Fibroblast of the aortic adventitia (primary cell): ENCODE measurements around the gene CD276. TPM values are rescaled to one million over a fixed set of nuclear protein-coding genes. Genes with fewer than 3 reads are reported as not detected.
"Not testable (repeated sequence)": the region's sequence is repeated elsewhere in the genome, so short reads cannot be mapped to it uniquely, and the experiment has no call there.

ENCODE experiments used
- DNase-seq: peaks from one replicate; pipeline ENCODE4 v3.0.0-alpha.2; 2010; ENCODE audit warnings: low read depth
- H3K4me3 ChIP-seq: 2 replicates; pipeline ENCODE4 v1.5.1; 2011; ENCODE audit warnings: low read depth, mild to moderate bottlenecking, control low read depth, low read length, moderate library complexity
- CTCF ChIP-seq: IDR thresholded peaks from 2 replicates; pipeline ENCODE4 v1.5.1; 2011; ENCODE audit warnings: mild to moderate bottlenecking, low read length, control low read depth, inconsistent platforms; ENCODE audit not compliant: insufficient read depth
- total RNA-seq: library from RNA; depleted of rRNA; stranded (reverse); fragments of >200 nt; gene quantifications from 2 replicates; pipeline ENCODE4 v1.2.3, GENCODE V29; 2012; ENCODE audit warnings: low replicate concordance

CD276 gene
- 87.3 and 121 TPM in 2 replicates for total RNA-seq

DNA sequence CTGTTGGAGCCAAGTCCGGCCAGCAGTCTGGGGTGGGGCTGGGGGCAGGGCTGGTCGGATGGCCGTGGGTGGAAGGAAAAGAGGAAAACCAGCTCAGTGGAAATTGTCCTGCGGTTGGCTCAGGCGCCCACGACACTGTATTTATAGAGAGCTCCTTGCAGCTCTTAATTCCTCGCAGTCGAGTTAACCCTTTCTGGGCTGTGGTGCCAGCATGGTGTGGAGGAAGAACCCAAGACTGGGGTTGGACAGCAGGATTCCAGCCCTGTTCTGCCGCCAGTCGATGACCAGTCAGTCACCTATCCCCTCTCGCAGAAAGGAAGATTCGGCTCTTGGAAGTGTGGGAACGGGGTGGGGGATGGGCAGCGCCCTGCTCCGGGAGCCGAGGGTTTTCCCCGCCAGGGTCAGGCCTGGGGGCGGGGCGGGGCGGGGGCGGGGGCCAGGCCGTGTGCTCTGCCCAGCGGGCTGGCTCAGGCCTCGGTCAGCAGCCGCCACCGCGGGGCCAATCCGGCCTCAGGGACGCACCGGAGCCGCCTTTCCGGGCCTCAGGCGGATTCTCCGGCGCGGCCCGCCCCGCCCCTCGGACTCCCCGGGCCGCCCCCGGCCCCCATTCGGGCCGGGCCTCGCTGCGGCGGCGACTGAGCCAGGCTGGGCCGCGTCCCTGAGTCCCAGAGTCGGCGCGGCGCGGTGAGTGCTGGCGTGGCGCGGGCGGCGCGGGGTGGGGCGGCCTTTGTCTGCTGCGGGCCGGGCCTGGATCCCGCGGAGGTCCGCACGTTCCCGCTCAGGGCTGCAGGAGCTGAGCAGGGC, at the start of gene CD276:
Gene CD276 (plus strand): TSS at position 607 of the 804 bp plus-strand sequence. CDS start 15,257 bp downstream, outside the sequence.
- peak within 1 kb of the TSS; percentile 87 for H3K4me3 ChIP-seq
- peak; percentile 58 for DNase-seq
- no peak for TF ChIP-seq CTCF

DNA sequence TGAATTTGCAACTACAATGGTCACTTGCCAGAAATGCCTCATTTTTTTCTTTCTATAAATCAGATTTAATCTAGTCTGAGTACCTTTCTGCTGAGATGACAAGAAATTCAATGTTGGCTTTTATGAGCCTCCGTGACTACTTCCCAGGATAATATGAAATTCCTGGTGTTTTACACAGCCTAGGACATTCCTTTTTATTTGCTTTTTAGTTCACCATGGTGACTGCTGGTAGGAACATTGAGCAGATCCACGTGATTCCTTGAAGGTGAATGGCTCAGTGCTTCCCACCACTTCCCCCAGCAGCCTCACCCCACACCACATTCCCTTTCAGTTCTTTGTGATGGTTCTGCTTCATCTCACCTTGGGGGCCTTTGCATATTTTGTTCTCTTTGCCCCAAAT, 46.7 kb upstream of the CD276 start:
- peak; percentile 22 for DNase-seq
- H3K4me3 ChIP-seq: no peak overlapping the region
- TF ChIP-seq CTCF: no peak

DNA sequence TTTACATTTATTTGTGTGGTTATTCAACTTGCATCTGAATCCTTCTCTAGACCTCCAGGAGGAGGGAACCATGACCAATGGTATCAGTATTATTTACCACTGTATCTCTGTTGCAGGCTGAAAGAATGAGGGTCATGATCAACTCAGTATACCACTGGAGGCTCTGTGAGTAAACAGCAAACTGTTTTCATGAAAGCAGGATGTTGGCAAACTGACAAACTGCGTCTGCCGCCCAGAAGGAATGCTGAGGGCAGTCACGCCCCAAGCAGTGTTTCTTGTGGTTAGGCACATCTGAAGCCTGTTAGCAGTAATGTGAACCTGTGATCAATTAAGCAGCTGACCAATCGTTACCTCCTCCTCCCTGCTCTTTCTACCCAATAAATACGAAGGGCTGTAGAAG, 44.7 kb upstream of the CD276 start:
- not testable (repeated sequence) for DNase-seq, H3K4me3 ChIP-seq

- H3K4me3 ChIP-seq: no peak overlapping the region
- TF ChIP-seq CTCF: no peak
- DNase-seq: no peak
Measured at GRCh38 chr15:73647259-73648013, 36.7 kb upstream of the CD276 start.

- no peak for DNase-seq
- TF ChIP-seq CTCF: no peak
- H3K4me3 ChIP-seq: no peak overlapping the region
Measured at GRCh38 chr15:73648014-73648295, 36.2 kb upstream of the CD276 start.

DNA sequence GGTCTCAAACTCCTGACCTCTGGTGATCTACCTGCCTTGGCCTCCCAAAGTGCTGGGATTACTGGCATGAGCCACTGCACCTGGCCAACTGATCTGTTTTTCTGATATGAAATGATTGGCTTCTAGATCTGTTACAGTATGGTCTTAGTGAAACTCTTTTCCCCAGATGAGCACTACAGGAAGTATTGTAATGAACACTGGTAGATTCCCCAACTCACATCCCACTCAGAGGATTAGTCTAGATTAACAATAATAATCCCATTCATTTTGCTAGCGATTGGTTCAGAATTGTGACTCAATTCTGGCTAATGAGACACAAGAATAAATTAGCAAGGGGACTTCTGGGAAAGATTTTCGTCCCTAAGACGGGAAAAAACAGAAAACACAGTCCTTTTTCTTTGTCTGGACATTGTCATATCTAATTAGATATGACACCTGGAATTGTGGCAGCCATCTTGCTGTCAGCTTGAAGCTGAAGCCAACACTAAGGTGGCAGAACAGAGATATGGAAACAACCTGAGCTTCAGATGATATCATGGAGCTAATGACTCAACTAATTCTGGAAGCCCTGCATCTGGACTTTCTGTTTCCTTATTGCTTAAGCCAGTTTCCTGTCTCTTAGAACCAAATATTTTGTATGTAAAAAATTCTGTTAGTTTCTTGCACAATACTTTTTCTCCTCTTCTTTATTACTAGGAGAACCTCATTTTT, 33.6 kb upstream of the CD276 start:
- no peak for TF ChIP-seq CTCF
- H3K4me3 ChIP-seq: no peak overlapping the region
- DNase-seq: peak; percentile 70

DNA sequence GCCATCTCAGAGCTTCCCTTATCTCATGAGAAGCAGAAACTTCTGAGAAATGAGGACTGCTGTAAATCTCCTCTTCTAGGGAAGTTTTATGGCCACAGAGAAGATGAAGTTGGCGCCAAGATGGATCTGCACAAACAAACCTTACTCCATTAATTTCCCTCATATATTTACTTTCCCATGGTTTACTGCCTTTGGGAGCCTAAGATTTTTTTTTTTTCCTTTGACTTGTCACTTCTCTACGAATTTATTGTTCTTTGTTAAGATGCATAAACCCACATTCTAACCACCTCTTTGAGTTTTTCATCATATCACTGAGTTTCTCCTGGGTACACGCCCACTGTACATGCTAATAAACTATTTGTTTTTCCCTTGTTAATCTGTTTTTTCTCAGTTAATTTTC, 29.5 kb upstream of the CD276 start:
- no peak for DNase-seq
- no peak for TF ChIP-seq CTCF
- H3K4me3 ChIP-seq: no peak overlapping the region
